GM21619 (cell line): Measurements from ENCODE around the gene TMEM53.
"Not testable (repeated sequence)": the region's sequence is repeated elsewhere in the genome, so short reads cannot be mapped to it uniquely, and the experiment has no call there.

Source experiments
- ATAC-seq: cut with Tn5 transposase; IDR thresholded peaks from one replicate; pipeline ENCODE4 v1.9.1; 2021; ENCODE audit not compliant: unreplicated experiment

Gene TMEM53

DNA sequence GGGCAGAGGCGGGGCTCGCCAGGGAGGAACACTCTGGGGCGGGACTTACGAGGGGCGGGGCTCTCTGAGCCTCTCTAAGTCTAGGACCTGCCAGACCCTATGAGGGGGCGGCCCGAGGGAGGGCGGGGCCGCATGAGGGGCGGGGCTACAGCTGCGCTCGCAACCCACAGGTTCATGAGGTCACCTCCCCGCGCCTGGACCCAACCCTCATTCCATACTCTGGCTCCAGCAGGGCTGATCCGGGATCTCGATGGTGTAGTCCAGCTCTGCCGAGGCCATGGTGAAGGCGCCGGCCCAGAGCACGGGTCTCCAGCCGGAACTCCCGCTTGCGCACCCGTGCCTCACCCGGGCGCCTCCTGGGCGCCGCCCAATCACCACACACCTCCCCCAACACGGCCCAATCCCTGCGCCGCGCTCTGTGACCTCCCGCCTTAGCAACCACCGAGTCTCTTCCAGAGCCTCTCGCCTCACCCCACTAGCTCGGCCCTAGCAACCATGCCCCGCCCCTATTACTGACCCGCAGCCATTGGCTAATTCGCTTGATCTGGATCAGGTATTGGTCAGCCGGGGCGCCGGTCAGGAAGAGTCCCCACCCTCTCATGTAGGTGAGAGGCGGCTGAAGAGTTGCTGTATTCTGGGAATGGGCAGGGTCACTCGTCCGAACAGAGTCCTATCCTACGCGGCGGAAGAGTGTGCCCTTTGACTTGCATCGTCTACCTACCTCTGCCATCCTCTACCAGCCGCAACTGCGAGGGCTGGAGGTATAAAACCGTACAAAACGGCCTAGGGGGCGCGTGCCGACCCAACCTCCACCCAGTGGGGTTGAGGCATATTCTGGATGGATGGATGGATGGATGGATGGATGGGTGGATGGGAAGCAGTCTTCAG lies at the start of gene TMEM53, which contains the start of gene ARMH1:
TSS of gene TMEM53 (minus strand) at position 369 of the 888 bp plus-strand sequence. CDS start at position 279, 90 bp downstream.
TSS of gene ARMH1 (plus strand) at position 602 of the 888 bp plus-strand sequence. CDS start 14,984 bp downstream, outside the sequence.
- ATAC-seq = peak; percentile 87

DNA sequence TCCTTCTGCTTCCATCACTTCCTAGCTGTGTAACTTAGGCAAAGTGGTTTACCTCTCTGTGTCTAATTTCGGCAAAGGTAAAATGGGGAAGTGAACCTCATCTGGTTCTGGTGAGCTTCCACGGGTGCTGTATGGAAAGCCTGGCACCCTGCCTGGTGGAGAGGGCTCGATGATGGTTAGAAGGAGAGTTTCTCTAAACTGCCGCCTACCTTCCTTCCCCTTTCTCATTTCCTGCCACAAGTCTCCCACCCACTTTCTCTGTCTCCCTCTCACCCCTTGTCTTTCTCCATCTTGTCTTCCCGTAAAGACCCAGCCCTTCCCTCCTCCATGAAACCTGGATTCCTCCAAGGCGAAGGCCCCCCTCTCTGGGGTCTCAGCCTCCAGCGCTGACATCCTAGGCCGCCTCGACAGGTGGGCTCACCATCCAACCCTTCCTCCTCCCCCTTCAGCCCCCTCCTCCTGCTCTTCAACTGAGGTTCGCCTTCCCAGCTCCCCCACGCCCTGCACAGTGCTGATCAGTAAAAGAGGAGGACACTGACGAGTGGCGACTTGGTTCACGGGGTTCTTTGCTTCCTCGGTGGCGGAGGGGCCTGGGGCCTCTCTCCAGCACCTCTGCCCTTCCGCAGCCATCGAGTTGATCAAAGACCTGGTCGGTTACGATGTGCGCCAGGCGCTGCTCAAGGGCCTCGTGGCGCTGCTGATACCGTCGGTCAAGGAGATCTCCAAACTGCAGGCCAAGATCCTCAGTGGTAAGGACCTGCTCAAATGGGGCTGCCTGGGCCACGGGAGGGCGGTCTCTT lies 49.4 kb upstream of the TMEM53 start:
- no peak for ATAC-seq

- ATAC-seq = no peak
Measured at GRCh38 chr1:44723064-44723463, 48.8 kb upstream of the TMEM53 start.

DNA sequence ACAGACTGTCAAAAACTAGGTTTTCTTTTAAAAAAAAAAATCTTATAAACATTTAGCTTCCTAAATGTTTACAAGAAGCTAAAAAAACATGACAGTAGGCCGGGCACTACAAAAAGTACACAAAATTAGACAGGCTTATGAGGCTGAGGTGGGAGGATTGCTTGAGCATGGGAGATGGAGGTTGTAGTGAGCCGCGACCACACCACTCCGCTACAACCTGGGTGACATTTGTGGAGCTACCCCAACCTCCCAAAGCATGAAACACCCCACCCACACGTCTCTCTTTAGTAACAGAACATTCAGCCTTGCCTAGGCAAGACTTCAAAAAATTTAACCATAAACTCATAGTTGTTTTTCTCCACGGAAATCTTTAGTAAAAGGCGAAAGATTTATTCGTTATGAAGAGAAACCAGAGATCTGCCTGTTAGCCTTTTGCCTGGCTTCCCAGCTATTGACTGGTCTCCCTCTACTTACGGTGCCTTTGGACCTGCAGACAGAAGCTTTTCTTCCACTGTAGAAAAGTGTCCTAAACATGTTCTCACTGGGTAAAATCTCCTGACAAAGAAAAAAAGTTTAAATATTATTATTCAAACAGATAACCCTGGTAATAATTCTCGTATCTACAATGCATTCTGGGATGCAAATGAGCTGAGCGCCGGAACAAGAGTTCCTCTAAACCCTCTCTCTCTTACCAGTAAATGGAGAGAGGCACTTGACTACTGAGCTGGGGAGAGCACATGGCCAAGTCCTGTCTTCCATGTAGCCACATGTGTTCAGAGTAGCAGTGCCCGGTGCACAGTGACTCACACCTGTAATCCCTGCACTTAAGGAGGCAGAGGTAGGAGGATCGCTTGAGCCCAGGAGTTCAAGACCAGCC lies 47.4 kb upstream of the TMEM53 start:
- ATAC-seq = peak; percentile 75

- no peak for ATAC-seq
Measured at GRCh38 chr1:44720281-44720680, 46.0 kb upstream of the TMEM53 start.

GRCh38 chr1:44719318-44719717 lies 45.0 kb upstream of the TMEM53 start:
- no peak for ATAC-seq

- no peak for ATAC-seq
Measured at GRCh38 chr1:44718091-44718490, 43.8 kb upstream of the TMEM53 start.

DNA sequence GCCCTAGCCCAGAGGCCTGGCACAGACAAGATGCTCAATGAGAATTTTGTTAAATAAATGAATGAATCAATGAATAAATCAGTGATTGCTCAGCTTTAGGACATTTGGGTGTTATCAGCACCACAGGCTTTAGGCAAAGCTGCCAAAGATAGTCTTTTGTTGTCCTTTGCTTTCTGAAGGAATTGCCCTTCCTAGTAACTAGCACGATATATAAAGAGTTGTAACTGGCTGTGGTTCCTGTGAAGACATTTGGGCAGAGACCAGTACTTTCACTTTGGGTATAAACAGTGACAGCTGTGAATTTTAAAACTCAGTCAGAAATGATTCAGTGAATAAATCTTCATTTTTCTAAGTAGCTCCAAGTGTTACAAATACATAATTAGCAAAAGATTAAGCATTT lies 43.4 kb upstream of the TMEM53 start:
- no peak for ATAC-seq

DNA sequence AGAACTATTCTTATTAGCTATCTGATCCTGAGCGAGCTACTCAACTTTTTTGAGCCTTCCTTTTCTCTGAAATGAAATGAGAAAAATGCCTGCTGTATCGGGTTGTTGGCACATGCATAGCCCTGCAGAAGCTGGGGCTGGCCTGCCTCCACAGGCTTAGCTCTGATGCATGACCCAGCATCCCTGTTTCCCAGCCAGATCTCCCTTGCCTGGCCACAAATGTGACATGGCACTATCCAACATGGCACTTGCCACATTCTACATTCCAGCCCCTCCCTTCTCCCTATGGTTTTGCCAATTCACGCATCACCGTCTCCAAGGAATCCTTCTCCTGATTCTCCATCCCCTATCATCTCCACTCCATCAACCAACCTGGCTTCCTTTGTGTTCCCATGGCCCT lies 42.9 kb upstream of the TMEM53 start:
- no peak for ATAC-seq

DNA sequence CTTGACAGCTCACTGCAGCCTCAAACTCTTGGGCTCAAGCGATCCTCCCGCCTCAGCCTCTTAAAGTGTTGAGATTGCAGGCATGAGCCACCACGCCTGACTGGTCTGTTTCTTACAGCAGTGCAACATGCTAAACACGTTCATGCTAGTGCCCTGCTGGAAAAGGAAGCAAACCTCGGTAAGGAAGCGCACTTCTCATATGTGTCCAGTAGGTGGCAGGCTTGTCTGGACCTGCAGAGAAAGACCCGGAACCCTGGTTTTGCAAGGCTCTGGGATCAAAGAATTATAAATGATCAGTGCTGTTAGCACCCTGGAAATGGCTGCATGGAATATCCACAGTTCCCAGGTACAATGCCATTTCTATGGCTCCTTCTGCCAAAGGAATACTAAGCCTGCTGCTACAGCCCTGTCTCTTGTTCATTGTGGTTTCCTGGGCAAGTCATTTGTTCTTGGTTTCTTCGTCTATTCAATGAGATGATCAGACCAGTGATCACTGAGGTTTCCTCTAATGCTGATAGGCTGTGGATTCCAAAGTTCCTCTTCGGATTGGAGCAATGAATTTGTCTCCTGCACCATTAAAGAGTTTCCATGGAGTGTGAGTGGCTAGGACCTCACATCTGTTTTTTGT lies 40.8 kb upstream of the TMEM53 start:
- no peak for ATAC-seq

GRCh38 chr1:44714532-44714931 lies 40.3 kb upstream of the TMEM53 start:
- no peak for ATAC-seq

- no peak for ATAC-seq
Measured at GRCh38 chr1:44713321-44713781, 39.1 kb upstream of the TMEM53 start.

DNA sequence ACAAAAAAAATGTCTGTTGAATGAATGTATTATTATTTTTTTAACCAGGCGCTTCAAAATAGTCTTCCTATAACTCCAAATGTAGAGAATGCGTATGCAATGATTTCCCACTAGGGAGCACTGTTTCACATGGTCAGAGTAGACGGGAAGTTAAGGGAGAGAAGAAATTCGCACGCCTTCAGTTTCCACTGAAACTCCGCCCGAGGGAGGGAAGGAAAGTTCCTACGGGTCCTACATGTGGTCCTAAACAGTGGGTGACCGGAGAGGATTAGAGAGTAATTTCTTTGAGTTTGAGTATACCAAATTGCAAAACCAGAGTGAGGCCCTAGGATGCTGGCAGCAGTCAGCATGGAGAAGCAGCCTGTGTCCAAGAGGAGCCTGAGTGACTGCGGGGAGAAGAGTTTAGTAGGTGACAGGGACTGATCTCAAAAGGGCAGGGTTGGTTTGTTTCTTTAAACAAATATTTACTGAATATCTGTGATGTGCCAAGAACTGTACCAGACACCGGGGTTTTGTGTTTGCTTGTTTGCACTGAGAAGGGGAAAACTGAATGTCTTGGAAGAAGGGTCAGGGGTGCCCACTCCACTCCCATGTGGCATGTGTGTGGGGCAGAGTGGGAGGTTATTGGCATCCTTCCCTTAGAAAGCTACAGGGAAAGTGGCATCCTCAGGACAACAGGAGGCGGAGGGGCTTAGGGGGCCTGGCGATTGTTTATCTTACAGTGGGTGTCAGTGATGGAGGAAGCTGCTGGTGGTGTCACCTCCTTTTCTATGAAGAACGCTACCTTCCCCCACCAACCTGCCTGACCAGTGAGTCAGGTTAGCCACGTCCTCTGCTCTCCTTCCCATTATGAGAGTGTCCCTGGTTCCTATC lies 33.9 kb upstream of the TMEM53 start:
- no peak for ATAC-seq

GRCh38 chr1:44707112-44707881 lies 33.0 kb upstream of the TMEM53 start:
- no peak for ATAC-seq

DNA sequence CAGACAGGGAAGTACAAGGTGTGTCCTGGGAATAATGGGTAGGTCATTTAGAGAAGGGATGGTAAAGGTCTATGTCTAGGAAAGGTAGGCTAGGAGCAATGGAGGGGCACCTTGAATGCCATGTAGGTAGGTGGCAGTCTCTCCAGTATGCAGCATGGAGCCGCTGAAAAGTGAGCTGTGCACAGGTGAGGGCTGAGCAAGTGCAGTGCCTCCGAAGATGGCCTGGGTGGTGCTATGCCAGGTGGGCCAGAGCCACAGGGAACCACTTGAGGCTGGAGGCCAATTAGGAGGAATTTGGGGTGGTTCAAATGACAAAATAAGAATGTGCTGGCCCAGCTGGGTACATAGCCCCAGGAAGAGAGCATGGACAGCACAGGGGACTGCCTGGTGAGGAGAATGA lies 31.7 kb upstream of the TMEM53 start:
- no peak for ATAC-seq

GRCh38 chr1:44705470-44705869 lies 31.2 kb upstream of the TMEM53 start:
- ATAC-seq = no peak

- ATAC-seq = no peak
Measured at GRCh38 chr1:44701141-44701573, 26.9 kb upstream of the TMEM53 start.

DNA sequence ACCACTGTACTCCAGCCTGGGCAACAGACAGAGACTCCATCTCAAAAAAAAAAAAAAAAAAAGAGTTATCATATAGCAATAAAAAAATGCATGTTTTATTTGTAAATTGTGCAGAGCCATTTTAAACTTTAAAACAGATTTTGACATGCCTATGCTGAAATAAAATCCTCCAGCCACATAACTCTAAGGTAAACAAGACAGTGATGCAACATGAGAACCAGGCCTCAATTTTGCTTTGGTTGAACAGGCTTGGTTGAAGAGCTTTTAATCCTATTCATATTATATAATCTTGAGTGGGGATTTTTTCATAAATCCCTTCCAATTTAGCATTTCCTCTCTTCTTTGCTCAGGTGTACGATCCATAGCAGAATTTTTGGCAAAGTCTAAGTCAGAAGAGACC lies 26.3 kb upstream of the TMEM53 start:
- no peak for ATAC-seq

GRCh38 chr1:44699375-44699774 lies 25.1 kb upstream of the TMEM53 start:
- not testable (repeated sequence) for ATAC-seq
